ENCODE measurements around the gene MYOZ2.

MYOZ2 gene

GRCh38 chr4:119206178-119206577, 70.5 kb downstream of the MYOZ2 start:
- no peak for DNase-seq (ENCODE audit: low read depth)
- TF ChIP-seq CTCF (IDR thresholded peaks at IDR 0.05; ENCODE audit: insufficient read depth, low read depth, low read length, missing control alignments) = no peak

GRCh38 chr4:119207051-119207450, 71.4 kb downstream of the MYOZ2 start:
- no peak overlapping the region for H3K4me3 ChIP-seq (ENCODE audit: low read depth, low read length)
- no peak for TF ChIP-seq CTCF (IDR thresholded peaks at IDR 0.05; ENCODE audit: insufficient read depth, low read depth, low read length, missing control alignments)
- no peak for DNase-seq (ENCODE audit: low read depth)

More at GRCh38 chr4:119206178-119206577, 70.5 kb downstream of the MYOZ2 start:
- H3K4me3 ChIP-seq (ENCODE audit: low read depth, low read length) = no peak overlapping the region

- no peak overlapping the region for H3K4me3 ChIP-seq (ENCODE audit: low read depth, low read length)
- TF ChIP-seq CTCF (IDR thresholded peaks at IDR 0.05; ENCODE audit: insufficient read depth, low read depth, low read length, missing control alignments) = no peak
- DNase-seq (ENCODE audit: low read depth) = peak; percentile 20
Measured at GRCh38 chr4:119209077-119209476, 73.4 kb downstream of the MYOZ2 start.

GRCh38 chr4:119209586-119209985, 74.0 kb downstream of the MYOZ2 start:
- H3K4me3 ChIP-seq (ENCODE audit: low read depth, low read length) = no peak overlapping the region
- no peak for DNase-seq (ENCODE audit: low read depth)
- TF ChIP-seq CTCF (IDR thresholded peaks at IDR 0.05; ENCODE audit: insufficient read depth, low read depth, low read length, missing control alignments) = no peak

GRCh38 chr4:119210775-119211174, 75.1 kb downstream of the MYOZ2 start:
- DNase-seq (ENCODE audit: low read depth) = no peak
- no peak for TF ChIP-seq CTCF (IDR thresholded peaks at IDR 0.05; ENCODE audit: insufficient read depth, low read depth, low read length, missing control alignments)
- H3K4me3 ChIP-seq (ENCODE audit: low read depth, low read length) = no peak overlapping the region

- DNase-seq (ENCODE audit: low read depth) = no peak
- no peak for TF ChIP-seq CTCF (IDR thresholded peaks at IDR 0.05; ENCODE audit: insufficient read depth, low read depth, low read length, missing control alignments)
- H3K4me3 ChIP-seq (ENCODE audit: low read depth, low read length) = peak overlapping the region; percentile 70
Measured at GRCh38 chr4:119211867-119212233, 76.2 kb downstream of the MYOZ2 start.

GRCh38 chr4:119212234-119212963, 76.8 kb downstream of the MYOZ2 start, which contains the start of gene USP53:
USP53 (plus strand) TSS chr4:119212713; CDS start chr4:119239760, 27,047 bp downstream.
- DNase-seq (ENCODE audit: low read depth) = peak; percentile 97
- TF ChIP-seq CTCF (IDR thresholded peaks at IDR 0.05; ENCODE audit: insufficient read depth, low read depth, low read length, missing control alignments) = no peak
- H3K4me3 ChIP-seq (ENCODE audit: low read depth, low read length) = peak within 1 kb of the TSS; percentile 70
